ENCODE results near the gene CPNE6.

CPNE6 gene

DNA sequence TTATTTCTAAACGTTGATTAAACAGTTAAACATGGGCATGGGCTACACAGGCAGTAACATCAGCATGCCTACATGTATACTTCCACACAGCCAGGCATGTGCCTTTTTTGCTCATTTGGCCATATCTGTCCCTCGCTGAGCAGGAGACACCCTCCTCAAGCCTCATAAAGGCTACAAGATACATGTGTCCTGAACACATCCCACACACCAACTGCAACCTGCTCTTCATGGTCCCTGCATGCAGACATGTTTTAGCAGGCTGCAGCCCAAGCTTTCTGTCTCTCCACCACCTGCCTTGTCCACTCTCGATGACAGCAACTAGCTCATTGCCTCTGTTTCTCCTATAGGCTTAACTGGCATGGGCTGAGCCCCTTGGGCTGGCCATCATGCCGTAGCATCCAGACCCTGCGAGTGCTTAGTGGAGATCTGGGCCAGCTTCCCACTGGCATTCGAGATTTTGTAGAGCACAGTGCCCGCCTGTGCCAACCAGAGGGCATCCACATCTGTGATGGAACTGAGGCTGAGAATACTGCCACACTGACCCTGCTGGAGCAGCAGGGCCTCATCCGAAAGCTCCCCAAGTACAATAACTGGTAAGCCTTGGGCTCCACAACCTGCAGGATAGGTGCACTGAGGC, 25.3 kb downstream of the CPNE6 start:
- TF ChIP-seq, protein P1, sequence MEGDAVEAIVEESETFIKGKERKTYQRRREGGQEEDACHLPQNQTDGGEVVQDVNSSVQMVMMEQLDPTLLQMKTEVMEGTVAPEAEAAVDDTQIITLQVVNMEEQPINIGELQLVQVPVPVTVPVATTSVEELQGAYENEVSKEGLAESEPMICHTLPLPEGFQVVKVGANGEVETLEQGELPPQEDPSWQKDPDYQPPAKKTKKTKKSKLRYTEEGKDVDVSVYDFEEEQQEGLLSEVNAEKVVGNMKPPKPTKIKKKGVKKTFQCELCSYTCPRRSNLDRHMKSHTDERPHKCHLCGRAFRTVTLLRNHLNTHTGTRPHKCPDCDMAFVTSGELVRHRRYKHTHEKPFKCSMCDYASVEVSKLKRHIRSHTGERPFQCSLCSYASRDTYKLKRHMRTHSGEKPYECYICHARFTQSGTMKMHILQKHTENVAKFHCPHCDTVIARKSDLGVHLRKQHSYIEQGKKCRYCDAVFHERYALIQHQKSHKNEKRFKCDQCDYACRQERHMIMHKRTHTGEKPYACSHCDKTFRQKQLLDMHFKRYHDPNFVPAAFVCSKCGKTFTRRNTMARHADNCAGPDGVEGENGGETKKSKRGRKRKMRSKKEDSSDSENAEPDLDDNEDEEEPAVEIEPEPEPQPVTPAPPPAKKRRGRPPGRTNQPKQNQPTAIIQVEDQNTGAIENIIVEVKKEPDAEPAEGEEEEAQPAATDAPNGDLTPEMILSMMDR (IDR thresholded peaks at IDR 0.05; ENCODE audit: low read depth, low read length), result no peak
- no peak overlapping the region for H3K4me3 ChIP-seq (ENCODE audit: low read depth, low read length)

DNA sequence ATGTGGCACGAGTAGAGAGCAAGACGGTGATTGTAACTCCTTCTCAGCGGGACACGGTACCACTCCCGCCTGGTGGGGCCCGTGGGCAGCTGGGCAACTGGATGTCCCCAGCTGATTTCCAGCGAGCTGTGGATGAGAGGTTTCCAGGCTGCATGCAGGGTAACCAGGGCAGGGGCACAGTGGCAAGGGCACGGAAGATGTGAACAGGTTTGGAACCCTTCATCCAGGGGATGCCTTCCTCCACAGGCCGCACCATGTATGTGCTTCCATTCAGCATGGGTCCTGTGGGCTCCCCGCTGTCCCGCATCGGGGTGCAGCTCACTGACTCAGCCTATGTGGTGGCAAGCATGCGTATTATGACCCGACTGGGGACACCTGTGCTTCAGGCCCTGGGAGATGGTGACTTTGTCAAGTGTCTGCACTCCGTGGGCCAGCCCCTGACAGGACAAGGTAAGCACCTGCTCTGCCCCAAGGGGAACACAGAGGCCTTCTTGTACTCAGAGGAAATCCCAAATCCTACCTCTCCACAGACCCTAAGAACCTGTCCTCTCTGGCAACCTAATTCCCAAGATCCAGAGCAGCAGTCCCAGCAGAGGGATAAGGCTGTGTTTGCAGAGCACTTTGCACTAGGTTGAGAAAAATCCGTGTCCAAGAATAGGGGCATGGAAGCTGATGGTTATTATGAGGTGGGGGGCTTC, 27.0 kb downstream of the CPNE6 start:
- no peak overlapping the region for H3K4me3 ChIP-seq (ENCODE audit: low read depth, low read length)
- TF ChIP-seq, protein P1 (IDR thresholded peaks at IDR 0.05; ENCODE audit: low read depth, low read length), result no peak

DNA sequence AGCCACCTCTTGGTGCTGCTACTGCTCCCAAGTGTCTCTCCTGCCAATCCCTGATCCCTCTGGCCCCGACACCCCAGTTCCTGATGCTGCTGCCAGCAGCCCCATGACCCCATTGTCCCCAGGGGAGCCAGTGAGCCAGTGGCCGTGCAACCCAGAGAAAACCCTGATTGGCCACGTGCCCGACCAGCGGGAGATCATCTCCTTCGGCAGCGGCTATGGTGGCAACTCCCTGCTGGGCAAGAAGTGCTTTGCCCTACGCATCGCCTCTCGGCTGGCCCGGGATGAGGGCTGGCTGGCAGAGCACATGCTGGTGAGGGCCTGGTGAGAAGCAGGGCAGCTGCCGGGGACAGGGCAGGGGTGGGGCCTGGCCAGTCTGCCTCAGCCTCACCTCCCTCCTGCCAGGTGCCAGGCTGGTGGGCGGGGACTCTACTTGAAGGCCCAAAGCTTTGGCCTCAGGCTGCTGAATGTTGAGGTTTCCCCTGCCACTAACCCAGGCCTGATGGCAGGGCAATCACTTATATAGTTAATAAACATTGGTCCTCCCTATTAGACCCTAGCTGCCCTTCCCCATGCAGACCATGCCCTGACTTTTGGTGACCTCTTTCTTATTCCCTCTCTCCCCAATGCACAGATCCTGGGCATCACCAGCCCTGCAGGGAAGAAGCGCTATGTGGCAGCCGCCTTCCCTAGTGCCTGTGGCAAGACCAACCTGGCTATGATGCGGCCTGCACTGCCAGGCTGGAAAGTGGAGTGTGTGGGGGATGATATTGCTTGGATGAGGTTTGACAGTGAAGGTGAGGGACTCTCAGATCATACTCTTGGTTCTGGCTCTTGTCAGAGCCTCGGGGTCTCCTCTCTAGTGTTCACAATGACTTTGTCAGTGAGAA, 27.8 kb downstream of the CPNE6 start:
- no peak overlapping the region for H3K4me3 ChIP-seq (ENCODE audit: low read depth, low read length)

DNA sequence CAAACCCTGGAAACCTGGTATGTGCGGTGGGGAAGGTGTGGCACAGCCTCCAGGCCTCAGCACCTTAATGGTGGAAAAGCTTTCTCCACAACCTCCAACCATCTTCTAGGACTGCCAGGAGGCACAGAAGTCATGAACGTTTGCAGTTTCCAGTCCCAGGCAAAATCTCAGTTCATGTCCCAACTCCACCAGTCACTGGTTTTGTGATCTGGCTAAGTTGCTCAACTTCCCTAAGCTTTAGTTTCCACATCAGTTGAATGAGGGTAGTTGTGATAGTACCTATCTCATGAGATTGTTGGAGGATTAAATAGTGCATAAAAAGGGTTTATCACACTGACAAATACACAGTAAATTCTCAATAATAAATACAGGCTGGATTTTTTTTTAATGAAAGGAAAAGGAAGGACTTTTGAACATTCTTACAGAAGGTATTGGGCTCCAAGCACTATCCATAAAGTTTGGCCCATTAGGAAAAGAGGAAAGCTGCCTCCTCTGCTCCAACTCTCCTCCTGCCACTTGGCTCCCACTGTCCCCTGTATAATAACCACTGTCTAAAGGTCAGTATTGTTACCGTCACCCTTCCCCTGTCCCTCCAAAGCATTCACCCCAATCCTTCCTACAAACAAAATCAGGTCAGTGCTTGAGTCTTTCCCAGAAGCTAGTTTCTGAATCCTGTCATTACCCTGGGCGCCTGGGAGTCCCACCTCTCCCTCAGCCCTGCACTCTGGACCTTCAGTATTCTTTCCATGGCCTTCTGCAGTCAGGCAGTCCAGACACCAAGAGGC, 29.0 kb downstream of the CPNE6 start:
- H3K4me3 ChIP-seq (ENCODE audit: low read depth, low read length), result no peak overlapping the region
- TF ChIP-seq, protein P1 (IDR thresholded peaks at IDR 0.05; ENCODE audit: low read depth, low read length), result no peak

More for the DNA sequence above, 27.8 kb downstream of the CPNE6 start:
- TF ChIP-seq, protein P1 (IDR thresholded peaks at IDR 0.05; ENCODE audit: low read depth, low read length), result no peak

DNA sequence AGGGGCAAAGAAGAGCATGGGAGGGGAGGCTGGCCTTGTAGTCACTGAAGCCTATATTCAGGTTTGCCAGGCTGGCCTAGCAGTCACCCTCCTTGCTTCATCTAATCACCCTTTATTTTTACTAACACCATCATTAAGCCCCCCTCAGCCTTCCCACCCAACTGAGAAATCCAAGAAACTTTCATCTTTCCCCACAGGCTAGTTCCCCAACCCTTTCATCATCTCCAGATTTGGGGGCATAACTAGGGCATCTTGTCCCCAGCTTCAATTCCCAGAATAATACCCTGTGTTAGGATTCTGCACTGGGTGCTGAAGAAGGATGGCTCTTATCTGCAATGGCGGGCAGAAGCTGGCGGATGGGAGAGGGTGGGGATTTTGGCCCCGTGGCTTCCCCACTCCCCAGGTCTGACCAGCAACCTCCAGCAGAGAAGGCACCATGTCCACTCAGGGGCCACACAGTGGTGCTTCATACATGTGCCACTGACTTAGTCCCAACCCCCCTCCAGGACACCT, 29.7 kb downstream of the CPNE6 start:
- TF ChIP-seq, protein P1 (IDR thresholded peaks at IDR 0.05; ENCODE audit: low read depth, low read length), result no peak
- H3K4me3 ChIP-seq (ENCODE audit: low read depth, low read length), result no peak overlapping the region

DNA sequence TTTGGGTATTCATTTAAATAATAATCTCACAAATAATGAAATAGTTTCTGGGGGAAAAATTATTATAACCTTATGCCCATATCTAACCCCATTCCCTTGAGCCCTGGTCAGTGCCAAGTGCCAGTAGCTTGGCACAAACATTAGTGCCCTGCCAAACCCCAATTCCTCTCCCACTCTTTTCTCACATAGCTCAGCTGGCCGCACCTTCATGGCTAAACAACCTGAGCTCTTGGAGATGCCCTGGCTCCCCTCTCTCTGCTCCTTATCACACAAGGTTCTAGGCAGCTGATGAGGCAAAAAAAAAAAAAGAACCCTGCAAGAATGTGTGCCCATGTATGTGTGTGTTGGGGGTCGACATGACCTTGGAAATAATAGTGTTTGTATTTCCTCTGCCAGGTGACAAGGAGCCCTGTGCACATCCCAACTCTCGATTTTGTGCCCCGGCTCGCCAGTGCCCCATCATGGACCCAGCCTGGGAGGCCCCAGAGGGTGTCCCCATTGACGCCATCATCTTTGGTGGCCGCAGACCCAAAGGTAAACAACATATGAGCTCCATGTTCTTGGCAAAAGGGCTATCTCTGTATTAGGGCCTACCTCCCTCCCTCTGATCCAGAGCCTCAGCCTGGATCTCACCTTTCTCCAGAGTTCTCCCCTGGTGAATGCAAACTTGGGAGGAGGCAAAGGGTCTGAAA, 31.1 kb downstream of the CPNE6 start:
- no peak overlapping the region for H3K4me3 ChIP-seq (ENCODE audit: low read depth, low read length)
- TF ChIP-seq, protein P1 (IDR thresholded peaks at IDR 0.05; ENCODE audit: low read depth, low read length), result no peak

Measured in WI38 (cell line).